Measurements from ENCODE around the gene TMSB4X. TPM values are rescaled to one million over a fixed set of nuclear protein-coding genes. Genes with fewer than 3 reads are reported as not detected.

The TMSB4X gene
- 2,125 and 5,151 TPM in 2 replicates for total RNA-seq

GRCh38 chrX:12974796-12975669 is at the start of gene TMSB4X:
Gene TMSB4X (plus strand): TSS chrX:12975110.

Other genes with a start within 250 kb of the TMSB4X start
- gene PRPS2, start 183.7 kb upstream of the TMSB4X start, total RNA-seq, result 18.5 and 30.8 TPM in 2 replicates
- under 0.01 TPM in 1 of 2 replicates, not detected in the other for gene TLR7, start 108.0 kb upstream of the TMSB4X start, total RNA-seq
- not detected in 2 replicates for gene TLR8, start 68.5 kb upstream of the TMSB4X start, total RNA-seq
- not detected in 2 replicates for gene FAM9C, start 69.5 kb downstream of the TMSB4X start, total RNA-seq

Data from epithelial cell of alveolus of lung (primary cell).